Peyer's patch (tissue), 4 donors: ENCODE data around the gene SLC13A3.

Source experiments
- POLR2A ChIP-seq, 2 donors: fragments of 450-650 bp; IDR thresholded peaks; one replicate each; pipeline ENCODE4 v1.5.1; 2017; ENCODE audit warnings: antibody characterized with exemption in 2 of 2, mild to moderate bottlenecking in 2 of 2, moderate library complexity in 2 of 2
- TF ChIP-seq, protein P1 (sequence below), 6 experiments: fragments of 450-650 bp in 4 of 6; fragments of 200-600 bp in 2 of 6; sonication (generic) in 1 of 6; IDR thresholded peaks; one replicate each; pipeline ENCODE4 v1.5.1; 2017 to 2019; ENCODE audit warnings: antibody characterized with exemption in 6 of 6, mild to moderate bottlenecking in 3 of 6, moderate library complexity in 1 of 6

DNA sequence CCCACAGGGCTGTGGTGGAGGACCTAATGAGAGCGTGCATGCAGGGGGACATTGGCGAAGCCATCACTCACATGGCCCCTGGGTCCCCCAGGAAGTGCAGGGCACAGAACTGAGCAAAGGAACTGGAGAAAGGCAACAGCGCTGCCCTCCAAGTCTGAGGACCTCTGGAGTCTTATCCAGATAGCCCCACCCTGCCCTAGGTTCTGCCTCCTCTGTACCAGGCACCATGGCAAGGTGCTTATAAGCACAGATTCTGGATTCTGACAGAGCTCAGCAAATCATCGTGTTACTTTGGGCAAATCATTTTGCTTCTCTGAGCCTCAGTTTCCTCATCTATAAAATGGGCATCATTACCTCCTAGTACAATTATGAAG lies 44.5 kb downstream of the SLC13A3 start:
- TF ChIP-seq POLR2A (IDR thresholded peaks at IDR 0.05) = no peak
- TF ChIP-seq, protein P1, sequence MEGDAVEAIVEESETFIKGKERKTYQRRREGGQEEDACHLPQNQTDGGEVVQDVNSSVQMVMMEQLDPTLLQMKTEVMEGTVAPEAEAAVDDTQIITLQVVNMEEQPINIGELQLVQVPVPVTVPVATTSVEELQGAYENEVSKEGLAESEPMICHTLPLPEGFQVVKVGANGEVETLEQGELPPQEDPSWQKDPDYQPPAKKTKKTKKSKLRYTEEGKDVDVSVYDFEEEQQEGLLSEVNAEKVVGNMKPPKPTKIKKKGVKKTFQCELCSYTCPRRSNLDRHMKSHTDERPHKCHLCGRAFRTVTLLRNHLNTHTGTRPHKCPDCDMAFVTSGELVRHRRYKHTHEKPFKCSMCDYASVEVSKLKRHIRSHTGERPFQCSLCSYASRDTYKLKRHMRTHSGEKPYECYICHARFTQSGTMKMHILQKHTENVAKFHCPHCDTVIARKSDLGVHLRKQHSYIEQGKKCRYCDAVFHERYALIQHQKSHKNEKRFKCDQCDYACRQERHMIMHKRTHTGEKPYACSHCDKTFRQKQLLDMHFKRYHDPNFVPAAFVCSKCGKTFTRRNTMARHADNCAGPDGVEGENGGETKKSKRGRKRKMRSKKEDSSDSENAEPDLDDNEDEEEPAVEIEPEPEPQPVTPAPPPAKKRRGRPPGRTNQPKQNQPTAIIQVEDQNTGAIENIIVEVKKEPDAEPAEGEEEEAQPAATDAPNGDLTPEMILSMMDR (IDR thresholded peaks at IDR 0.05) = no peak
